Neuronal stem cell (in vitro differentiated cells): Measurements from ENCODE around the gene CDH12.
"Not testable (repeated sequence)": the region's sequence is repeated elsewhere in the genome, so short reads cannot be mapped to it uniquely, and the experiment has no call there.

Source experiments
- DNase-seq: peaks from one replicate; pipeline ENCODE4 v3.0.0-alpha.2; 2013; ENCODE audit warnings: low spot score
- H2AFZ ChIP-seq: one replicate; pipeline ENCODE4 v1.6.1; 2013; ENCODE audit warnings: mild to moderate bottlenecking, low read length, inconsistent platforms
- H2AK5ac ChIP-seq: 2 replicates; pipeline ENCODE4 v1.6.1; 2013; ENCODE audit warnings: low read depth, mild to moderate bottlenecking, inconsistent platforms, low read length, moderate library complexity, mixed read lengths
- H2BK120ac ChIP-seq: 2 replicates; pipeline ENCODE4 v1.6.1; 2013; ENCODE audit warnings: low read depth, mild to moderate bottlenecking, inconsistent platforms, low read length, moderate library complexity, mixed read lengths
- H2BK12ac ChIP-seq: one replicate; pipeline ENCODE4 v1.6.1; 2013; ENCODE audit warnings: low read length, inconsistent platforms
- H2BK15ac ChIP-seq: 2 replicates; pipeline ENCODE4 v1.6.1; 2013; ENCODE audit warnings: mild to moderate bottlenecking, low read length, inconsistent platforms, mixed read lengths
- H2BK5ac ChIP-seq: one replicate; pipeline ENCODE4 v1.6.1; 2013; ENCODE audit warnings: inconsistent platforms, mild to moderate bottlenecking, low read length, moderate library complexity
- H3K14ac ChIP-seq: one replicate; pipeline ENCODE4 v1.6.1; 2013; ENCODE audit warnings: low read length, inconsistent platforms
- H3K18ac ChIP-seq: 2 replicates; pipeline ENCODE4 v1.6.1; 2013; ENCODE audit warnings: low read length, inconsistent platforms
- H3K23ac ChIP-seq: 2 replicates; pipeline ENCODE4 v1.6.1; 2013; ENCODE audit warnings: low read depth, mild to moderate bottlenecking, mixed read lengths, low read length, inconsistent platforms; ENCODE audit not compliant: poor library complexity
- H3K27ac ChIP-seq: replicated peaks from 3 replicates; pipeline ENCODE4 v1.5.1; 2013; ENCODE audit warnings: low read length, inconsistent platforms
- H3K27me3 ChIP-seq, 3 experiments: 2 replicates each; pipeline ENCODE4 v1.6.1; 2013; ENCODE audit warnings: low read length in 3 of 3, mild to moderate bottlenecking in 2 of 3, inconsistent platforms in 1 of 3, low read depth in 1 of 3, mixed read lengths in 1 of 3, moderate library complexity in 1 of 3; ENCODE audit not compliant: control insufficient read depth in 3 of 3, insufficient read depth in 3 of 3
- H3K36me3 ChIP-seq, 2 donors: replicated peaks in 1 of 2; 2 replicates each; pipeline ENCODE4 v1.6.1; 2013; ENCODE audit warnings: low read length in 2 of 2; ENCODE audit not compliant: control insufficient read depth in 2 of 2, insufficient read depth in 2 of 2
- H3K4ac ChIP-seq: 2 replicates; pipeline ENCODE4 v1.6.1; 2013; ENCODE audit warnings: inconsistent platforms, mild to moderate bottlenecking, low read length, moderate library complexity
- H3K4me1 ChIP-seq, 2 donors: 1 replicate in 1 of 2; 2 replicates in 1 of 2; pipeline ENCODE4 v1.6.1; 2013; ENCODE audit warnings: low read length in 2 of 2, low read depth in 1 of 2; ENCODE audit not compliant: control insufficient read depth in 2 of 2, insufficient read depth in 1 of 2
- H3K4me2 ChIP-seq: one replicate; pipeline ENCODE4 v1.6.1; 2013; ENCODE audit warnings: mild to moderate bottlenecking, low read length, inconsistent platforms; ENCODE audit not compliant: insufficient read depth, poor library complexity, severe bottlenecking
- H3K4me3 ChIP-seq, 2 donors: 2 replicates each; pipeline ENCODE4 v1.5.1; 2013; ENCODE audit warnings: low read length in 2 of 2, mild to moderate bottlenecking in 2 of 2, inconsistent platforms in 1 of 2, moderate library complexity in 1 of 2
- H3K79me1 ChIP-seq: one replicate; pipeline ENCODE4 v1.6.1; 2013; ENCODE audit warnings: low read depth, mild to moderate bottlenecking, inconsistent platforms, low read length, moderate library complexity
- H3K9ac ChIP-seq: one replicate; pipeline ENCODE4 v1.6.1; 2013; ENCODE audit warnings: mild to moderate bottlenecking, low read depth, low read length, inconsistent platforms; ENCODE audit not compliant: poor library complexity
- H3K9me3 ChIP-seq, 2 donors: replicated peaks in 1 of 2; 2 replicates each; pipeline versions ENCODE3 to v1.6.1; 2013; ENCODE audit warnings: low read length in 2 of 2, mild to moderate bottlenecking in 2 of 2, inconsistent platforms in 1 of 2, low read depth in 1 of 2, mixed read lengths in 1 of 2, moderate library complexity in 1 of 2; ENCODE audit not compliant: control insufficient read depth in 2 of 2, insufficient read depth in 1 of 2
- H4K8ac ChIP-seq: one replicate; pipeline ENCODE4 v1.6.1; 2013; ENCODE audit warnings: low read depth, mild to moderate bottlenecking, inconsistent platforms, low read length, moderate library complexity
- H4K91ac ChIP-seq: one replicate; pipeline ENCODE4 v1.6.1; 2013; ENCODE audit warnings: low read length, low read depth, mild to moderate bottlenecking, inconsistent platforms; ENCODE audit not compliant: poor library complexity
- WGBS, 2 donors: extraction: QIAGEN DNeasy Blood & Tissue Kit; methylation state at CpG; one replicate each; pipeline ENCODE4 v1.1.7; 2013; ENCODE audit warnings: missing lambda C conversion rate in 2 of 2, mixed read lengths in 1 of 2; ENCODE audit not compliant: insufficient read length in 2 of 2, insufficient replicate concordance in 1 of 2; ENCODE audit errors: extremely low coverage in 2 of 2; 5-methylcytosine and 5-hydroxymethylcytosine counted together

CDH12 gene

DNA sequence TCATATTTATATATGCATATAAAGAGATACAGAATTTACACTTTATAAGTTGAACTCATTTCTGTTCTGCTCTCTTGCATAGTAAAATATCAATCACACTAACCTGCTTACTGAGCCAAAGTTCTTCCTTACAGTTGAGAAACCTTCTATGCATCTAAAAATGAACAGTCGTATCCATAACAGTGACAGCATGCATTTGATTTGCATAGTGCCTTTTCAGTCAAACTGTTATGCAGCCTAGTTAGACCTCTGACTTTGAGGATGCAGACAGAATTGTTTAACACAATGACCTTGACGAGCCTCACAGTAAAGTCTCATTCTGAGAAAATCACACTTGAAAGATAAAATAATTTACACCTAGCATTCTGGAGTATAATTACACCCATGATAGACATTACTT lies 683.9 kb downstream of the CDH12 start:
- no CpG with 5 or more reads among the region's 2 CpGs for WGBS, 2 donors
- not testable (repeated sequence) for H2BK15ac ChIP-seq, H3K4me1 ChIP-seq, H2BK120ac ChIP-seq, H2BK5ac ChIP-seq, H3K18ac ChIP-seq, H4K8ac ChIP-seq, H3K4me2 ChIP-seq, H2AK5ac ChIP-seq, H3K27me3 ChIP-seq, H4K91ac ChIP-seq, H2AFZ ChIP-seq, H3K4me3 ChIP-seq, H3K23ac ChIP-seq, H3K27ac ChIP-seq, H2BK12ac ChIP-seq, H3K36me3 ChIP-seq, H3K4ac ChIP-seq, H3K14ac ChIP-seq, H3K79me1 ChIP-seq, DNase-seq, H3K9ac ChIP-seq, H3K9me3 ChIP-seq

DNA sequence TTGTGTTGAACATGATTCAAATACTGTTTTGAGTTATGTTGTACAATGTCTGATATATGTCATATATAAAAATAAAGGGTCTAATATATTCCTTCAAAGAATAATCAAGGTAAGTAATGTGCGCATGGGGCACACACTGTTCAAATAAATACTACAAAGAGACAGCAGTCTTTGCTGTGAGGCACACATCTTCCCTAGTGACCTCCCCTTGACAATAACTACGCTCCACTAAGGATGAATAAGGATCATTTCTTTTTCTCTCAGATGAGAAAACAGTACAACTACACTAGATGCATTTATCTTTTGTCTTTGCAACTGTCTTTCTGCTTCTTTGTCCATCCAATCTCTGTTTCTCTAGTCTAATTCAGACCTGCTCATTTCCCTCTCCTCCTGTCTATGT lies 684.4 kb downstream of the CDH12 start:
- not testable (repeated sequence) for H3K9me3 ChIP-seq, H3K14ac ChIP-seq, H3K18ac ChIP-seq, H2BK5ac ChIP-seq, H3K27me3 ChIP-seq, H3K9ac ChIP-seq, H2AFZ ChIP-seq, H3K4ac ChIP-seq, H2AK5ac ChIP-seq, H2BK12ac ChIP-seq, H3K27ac ChIP-seq, H3K4me2 ChIP-seq, H2BK15ac ChIP-seq, H2BK120ac ChIP-seq, H3K4me3 ChIP-seq, H4K91ac ChIP-seq, H3K36me3 ChIP-seq, H4K8ac ChIP-seq, H3K23ac ChIP-seq, H3K4me1 ChIP-seq, DNase-seq, H3K79me1 ChIP-seq
- WGBS, 2 donors: no CpG with 5 or more reads among the region's 2 CpGs

DNA sequence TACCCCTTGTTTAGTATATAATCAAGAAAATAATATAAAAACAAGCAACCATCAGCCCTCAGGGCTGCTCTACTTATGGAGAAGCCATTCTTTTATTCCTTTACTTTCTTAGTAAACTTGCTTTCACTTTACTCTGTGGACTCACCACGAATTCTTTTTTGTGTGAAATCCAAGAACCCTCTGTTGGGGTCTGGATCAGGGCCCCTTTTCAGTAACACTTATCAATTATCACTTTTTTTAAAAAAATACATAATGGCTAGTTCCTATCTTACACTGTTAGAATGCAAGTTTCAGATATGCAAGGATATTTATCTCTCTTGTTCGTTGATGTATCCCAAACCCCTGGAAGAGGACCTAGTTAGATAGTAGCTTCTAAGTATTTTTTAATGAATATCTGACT lies 687.2 kb downstream of the CDH12 start:
- DNase-seq, H3K4me1 ChIP-seq, H3K23ac ChIP-seq, H3K79me1 ChIP-seq, H3K4me3 ChIP-seq, H3K14ac ChIP-seq, H2BK12ac ChIP-seq, H2AFZ ChIP-seq, H2AK5ac ChIP-seq, H3K4me2 ChIP-seq, H2BK5ac ChIP-seq, H3K4ac ChIP-seq, H3K36me3 ChIP-seq, H4K8ac ChIP-seq, H3K27ac ChIP-seq, H3K9ac ChIP-seq, H2BK120ac ChIP-seq, H2BK15ac ChIP-seq, H3K27me3 ChIP-seq, H4K91ac ChIP-seq, H3K18ac ChIP-seq, H3K9me3 ChIP-seq: not testable (repeated sequence)
- no CpG with 5 or more reads among the region's 2 CpGs for WGBS, 2 donors

DNA sequence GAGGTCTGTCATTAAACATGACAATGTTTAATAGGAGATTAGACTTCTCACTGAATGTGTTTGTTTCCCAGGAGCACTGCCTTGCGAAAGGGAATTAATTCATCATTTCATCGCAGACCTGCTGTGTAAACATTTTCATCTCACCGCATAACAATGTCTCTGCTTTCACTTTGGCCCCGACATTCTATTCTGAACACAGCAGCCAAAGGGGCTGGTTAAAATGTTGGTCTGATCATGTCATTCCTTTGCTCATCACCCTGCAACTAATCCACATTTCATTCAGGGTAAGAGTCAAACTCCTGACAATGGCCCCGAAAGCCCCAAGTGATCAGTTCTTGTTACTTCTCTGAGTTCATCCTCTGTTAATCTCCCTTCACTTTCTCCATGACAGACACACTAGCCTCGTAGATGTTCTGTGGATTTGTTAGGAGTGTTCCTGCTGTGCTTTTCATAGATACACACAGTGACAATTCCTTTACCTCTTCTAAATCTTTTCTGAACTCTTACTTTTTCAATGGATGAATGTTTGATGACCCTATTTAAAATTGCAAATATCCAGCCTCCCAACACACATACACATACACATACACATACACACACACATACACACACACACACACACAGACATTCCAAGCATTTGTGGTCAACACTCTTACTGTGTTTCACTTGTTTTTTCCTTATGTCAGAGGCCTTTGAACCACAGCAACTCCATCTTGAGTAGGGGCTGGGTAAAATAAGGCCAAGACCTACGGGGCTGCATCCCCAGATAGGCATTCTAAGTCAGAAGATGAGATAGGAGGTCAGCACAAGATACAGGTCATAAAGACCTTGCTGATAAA lies 688.0 kb downstream of the CDH12 start:
- H3K36me3 ChIP-seq, H2BK120ac ChIP-seq, H3K9ac ChIP-seq, H3K23ac ChIP-seq, H3K4ac ChIP-seq, H3K79me1 ChIP-seq, H2BK5ac ChIP-seq, H4K8ac ChIP-seq, H3K4me1 ChIP-seq, H3K27ac ChIP-seq, H3K14ac ChIP-seq, H2AK5ac ChIP-seq, H3K4me2 ChIP-seq, H3K18ac ChIP-seq, H2BK12ac ChIP-seq, H3K9me3 ChIP-seq, H2BK15ac ChIP-seq, H4K91ac ChIP-seq, H3K27me3 ChIP-seq: not testable (repeated sequence)
- Histone ChIP-seq H2AFZ (peak overlapping the region; percentile 32), H3K4me3 (peak overlapping the region in 1 of 2 donors; percentile 14)
- DNase-seq: peak; percentile 23
- no CpG with 5 or more reads among the region's 7 CpGs for WGBS, 2 donors
